Neural progenitor cell (in vitro differentiated cells): ENCODE results near the gene HAAO.

ENCODE experiments used
- EZH2 ChIP-seq: fragments of 200-600 bp; sonication (generic); IDR thresholded peaks from 2 replicates; pipeline ENCODE4 v1.6.1; 2017; ENCODE audit warnings: antibody characterized with exemption, mild to moderate bottlenecking, moderate library complexity
- EZH2phosphoT487 ChIP-seq: fragments of 200-600 bp; sonication (generic); IDR thresholded peaks from 2 replicates; pipeline ENCODE4 v1.6.1; 2017; ENCODE audit warnings: antibody characterized with exemption
- TF ChIP-seq, protein P1 (sequence below): fragments of 200-600 bp; sonication (generic); IDR thresholded peaks from 2 replicates; pipeline ENCODE4 v1.5.1; 2017; ENCODE audit warnings: antibody characterized with exemption, mild to moderate bottlenecking

DNA sequence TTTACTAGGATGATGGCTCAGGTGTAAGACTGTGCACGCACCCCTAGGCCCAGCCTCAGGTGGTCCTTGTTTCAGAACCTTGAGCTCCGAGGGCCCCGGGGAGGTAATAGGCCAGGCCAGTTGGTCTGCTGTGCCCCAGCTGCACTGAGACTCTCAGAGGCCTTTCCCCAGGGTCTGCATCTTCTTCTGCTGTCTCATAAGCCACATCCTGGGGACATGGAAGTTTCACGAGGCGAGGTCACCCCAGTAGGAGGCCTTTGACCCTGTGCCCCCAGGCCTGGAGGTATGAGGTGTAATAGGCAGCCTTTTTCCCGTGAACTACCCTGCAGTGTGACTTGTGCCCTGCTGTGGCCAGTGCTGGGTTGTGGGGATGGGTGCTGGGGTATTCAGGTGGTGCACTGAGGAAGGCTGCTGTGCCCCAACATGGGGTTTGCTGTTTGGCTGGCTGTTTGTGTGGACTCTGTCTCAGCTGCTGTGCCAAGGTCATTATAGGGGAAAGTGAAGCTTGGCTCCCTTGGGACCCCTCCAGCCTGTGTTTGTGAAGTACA lies 35.3 kb downstream of the HAAO start:
- no peak for TF ChIP-seq EZH2phosphoT487
- TF ChIP-seq, protein P1, sequence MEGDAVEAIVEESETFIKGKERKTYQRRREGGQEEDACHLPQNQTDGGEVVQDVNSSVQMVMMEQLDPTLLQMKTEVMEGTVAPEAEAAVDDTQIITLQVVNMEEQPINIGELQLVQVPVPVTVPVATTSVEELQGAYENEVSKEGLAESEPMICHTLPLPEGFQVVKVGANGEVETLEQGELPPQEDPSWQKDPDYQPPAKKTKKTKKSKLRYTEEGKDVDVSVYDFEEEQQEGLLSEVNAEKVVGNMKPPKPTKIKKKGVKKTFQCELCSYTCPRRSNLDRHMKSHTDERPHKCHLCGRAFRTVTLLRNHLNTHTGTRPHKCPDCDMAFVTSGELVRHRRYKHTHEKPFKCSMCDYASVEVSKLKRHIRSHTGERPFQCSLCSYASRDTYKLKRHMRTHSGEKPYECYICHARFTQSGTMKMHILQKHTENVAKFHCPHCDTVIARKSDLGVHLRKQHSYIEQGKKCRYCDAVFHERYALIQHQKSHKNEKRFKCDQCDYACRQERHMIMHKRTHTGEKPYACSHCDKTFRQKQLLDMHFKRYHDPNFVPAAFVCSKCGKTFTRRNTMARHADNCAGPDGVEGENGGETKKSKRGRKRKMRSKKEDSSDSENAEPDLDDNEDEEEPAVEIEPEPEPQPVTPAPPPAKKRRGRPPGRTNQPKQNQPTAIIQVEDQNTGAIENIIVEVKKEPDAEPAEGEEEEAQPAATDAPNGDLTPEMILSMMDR: no peak
- TF ChIP-seq EZH2: no peak
